Gastroesophageal sphincter (tissue), 3 donors: ENCODE measurements around the gene TP53BP2.
"Not testable (repeated sequence)": the region's sequence is repeated elsewhere in the genome, so short reads cannot be mapped to it uniquely, and the experiment has no call there.

Source experiments
- CTCF ChIP-seq, 4 experiments: fragments of 200-600 bp in 2 of 4; fragments of 450-650 bp in 2 of 4; sonication (generic) in 1 of 4; IDR thresholded peaks; one replicate each; pipeline ENCODE4 v1.5.1; 2017 to 2019; ENCODE audit warnings: antibody characterized with exemption in 4 of 4, mild to moderate bottlenecking in 2 of 4, moderate library complexity in 2 of 4
- EP300 ChIP-seq: sonication (generic); formaldehyde crosslinking; IDR thresholded peaks from one replicate; pipeline ENCODE4 v1.6.1; 2017; ENCODE audit warnings: antibody characterized with exemption, mild to moderate bottlenecking
- POLR2A ChIP-seq, 2 donors: fragments of 450-650 bp; IDR thresholded peaks; one replicate each; pipeline ENCODE4 v1.6.1; 2017; ENCODE audit warnings: antibody characterized with exemption in 2 of 2, mild to moderate bottlenecking in 2 of 2, moderate library complexity in 1 of 2

GRCh38 chr1:223736638-223737037 is 109.1 kb downstream of the TP53BP2 start:
- TF ChIP-seq CTCF (IDR thresholded peaks at IDR 0.05); POLR2A (IDR thresholded peaks at IDR 0.05); EP300: not testable (repeated sequence)
